ENCODE data around the gene STAG1.

Gene STAG1

DNA sequence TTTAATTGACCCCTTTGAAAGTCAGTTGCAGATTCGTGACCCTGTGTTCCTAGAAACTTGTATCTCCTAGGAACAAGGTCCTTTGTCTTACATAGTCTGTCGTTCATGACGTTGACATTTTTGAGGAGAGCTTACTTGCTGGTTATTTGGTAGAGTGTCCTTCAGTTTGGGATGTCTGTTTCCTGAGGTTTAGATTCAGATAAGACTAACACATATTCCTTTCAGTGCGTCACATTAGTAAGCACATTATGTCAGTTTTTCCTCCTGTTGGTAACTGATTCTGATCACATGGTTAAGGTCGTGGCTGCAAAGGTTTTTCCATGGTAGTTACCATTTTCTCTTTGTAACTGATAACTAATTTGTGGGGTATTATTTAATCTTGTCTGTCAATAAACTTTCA is 421.3 kb downstream of the STAG1 start:
- Histone ChIP-seq H3K9ac (ENCODE audit: low read depth, low read length) (no peak overlapping the region), H3K27me3 (ENCODE audit: insufficient read depth, low read length) (no peaks in the 10 kb centered on the region), H3K36me3 (ENCODE audit: insufficient read depth, low read length) (peaks cover 45% of the 10 kb centered on the region), H3K4me3 (ENCODE audit: low read length) (no peak overlapping the region), H3K9me3 (ENCODE audit: insufficient read depth, low read depth, low read length) (no peaks in the 10 kb centered on the region), H3K27ac (ENCODE audit: low read depth, low read length) (no peak overlapping the region), H3K4me1 (ENCODE audit: insufficient read depth, low read length) (no peaks in the 10 kb centered on the region)
- 93% methylated on average over 5 of the region's 5 CpGs for WGBS

DNA sequence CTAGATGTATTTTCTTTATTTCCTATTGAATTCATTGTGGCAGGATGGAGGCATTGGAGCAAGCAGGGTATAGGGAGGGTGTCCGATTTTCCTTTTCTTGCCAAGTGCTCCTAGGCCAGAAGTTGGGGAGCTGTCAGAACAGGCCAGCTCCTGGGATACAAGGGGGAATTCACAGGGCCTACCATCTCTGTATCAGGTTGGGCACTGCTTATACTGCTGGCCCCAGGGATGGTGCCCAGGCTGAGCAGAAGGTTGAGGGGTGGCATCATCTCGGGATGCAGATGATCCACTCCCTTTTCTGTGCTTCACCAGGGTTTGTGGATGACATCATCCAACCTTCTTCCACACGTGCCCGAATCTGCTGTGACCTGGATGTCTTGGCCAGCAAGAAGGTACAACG is 422.6 kb downstream of the STAG1 start:
- Histone ChIP-seq H3K9ac (ENCODE audit: low read depth, low read length) (no peak overlapping the region), H3K27me3 (ENCODE audit: insufficient read depth, low read length) (no peaks in the 10 kb centered on the region), H3K9me3 (ENCODE audit: insufficient read depth, low read depth, low read length) (no peaks in the 10 kb centered on the region), H3K36me3 (ENCODE audit: insufficient read depth, low read length) (peaks cover 38% of the 10 kb centered on the region), H3K4me1 (ENCODE audit: insufficient read depth, low read length) (no peaks in the 10 kb centered on the region), H3K27ac (ENCODE audit: low read depth, low read length) (no peak overlapping the region), H3K4me3 (ENCODE audit: low read length) (no peak overlapping the region)
- WGBS = 91% methylated on average over 5 of the region's 5 CpGs

DNA sequence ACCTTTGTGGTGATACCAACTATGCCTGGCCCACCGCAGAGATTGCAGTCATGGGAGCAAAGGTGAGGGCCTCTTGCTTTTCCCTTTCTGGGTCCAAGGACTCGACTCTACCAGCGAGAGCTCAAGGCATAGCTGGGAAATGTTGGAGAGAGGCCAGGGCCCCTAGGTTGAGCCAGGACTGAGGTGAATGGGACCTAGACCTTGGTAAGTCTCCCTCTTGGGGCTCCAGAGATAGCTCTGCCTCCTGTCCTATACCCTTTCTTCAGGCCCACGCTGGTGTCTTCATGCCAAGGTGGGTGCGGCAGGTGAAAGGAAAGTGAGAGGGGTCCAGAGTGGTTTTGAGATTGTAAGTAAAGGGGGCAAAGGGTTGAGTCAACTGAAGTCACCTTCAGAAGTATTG is 424.5 kb downstream of the STAG1 start:
- H3K27ac ChIP-seq (ENCODE audit: low read depth, low read length) = no peak overlapping the region
- H3K36me3 ChIP-seq (ENCODE audit: insufficient read depth, low read length) = peaks cover 26% of the 10 kb centered on the region
- WGBS = 98% methylated on average over 5 of the region's 5 CpGs

DNA sequence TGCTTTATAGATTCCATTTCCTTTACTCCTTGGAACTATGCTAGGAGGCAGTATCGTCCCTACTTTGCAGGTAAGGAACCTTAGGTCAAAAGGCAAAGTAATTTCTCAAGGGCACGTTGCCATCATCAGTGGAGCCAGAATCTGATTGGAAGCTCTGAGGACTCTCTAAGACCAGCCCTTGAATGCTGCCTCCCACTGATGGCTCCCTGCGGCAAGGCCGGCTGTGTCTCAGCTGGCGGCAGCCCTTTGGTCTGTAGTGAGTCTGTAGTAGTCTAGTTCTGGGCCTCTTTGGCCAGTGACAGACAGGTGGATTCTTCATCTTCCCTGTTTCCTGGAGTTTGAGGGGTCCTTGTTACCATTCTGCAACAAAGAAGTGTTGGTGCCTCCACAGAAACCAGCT is 425.9 kb downstream of the STAG1 start:
- Histone ChIP-seq H3K36me3 (ENCODE audit: insufficient read depth, low read length) (peaks cover 30% of the 10 kb centered on the region), H3K27me3 (ENCODE audit: insufficient read depth, low read length) (no peaks in the 10 kb centered on the region), H3K27ac (ENCODE audit: low read depth, low read length) (no peak overlapping the region), H3K9ac (ENCODE audit: low read depth, low read length) (no peak overlapping the region), H3K4me1 (ENCODE audit: insufficient read depth, low read length) (no peaks in the 10 kb centered on the region), H3K4me3 (ENCODE audit: low read length) (no peak overlapping the region), H3K9me3 (ENCODE audit: insufficient read depth, low read depth, low read length) (peaks cover 16% of the 10 kb centered on the region; the same call in 1 of the 2 replicates)
- WGBS = 95% methylated on average over 5 of the region's 5 CpGs

More for the DNA sequence above, 424.5 kb downstream of the STAG1 start:
- Histone ChIP-seq H3K4me3 (ENCODE audit: low read length) (no peak overlapping the region), H3K4me1 (ENCODE audit: insufficient read depth, low read length) (no peaks in the 10 kb centered on the region), H3K27me3 (ENCODE audit: insufficient read depth, low read length) (no peaks in the 10 kb centered on the region), H3K9ac (ENCODE audit: low read depth, low read length) (no peak overlapping the region), H3K9me3 (ENCODE audit: insufficient read depth, low read depth, low read length) (peaks cover 5% of the 10 kb centered on the region; the same call in 1 of the 2 replicates)

DNA sequence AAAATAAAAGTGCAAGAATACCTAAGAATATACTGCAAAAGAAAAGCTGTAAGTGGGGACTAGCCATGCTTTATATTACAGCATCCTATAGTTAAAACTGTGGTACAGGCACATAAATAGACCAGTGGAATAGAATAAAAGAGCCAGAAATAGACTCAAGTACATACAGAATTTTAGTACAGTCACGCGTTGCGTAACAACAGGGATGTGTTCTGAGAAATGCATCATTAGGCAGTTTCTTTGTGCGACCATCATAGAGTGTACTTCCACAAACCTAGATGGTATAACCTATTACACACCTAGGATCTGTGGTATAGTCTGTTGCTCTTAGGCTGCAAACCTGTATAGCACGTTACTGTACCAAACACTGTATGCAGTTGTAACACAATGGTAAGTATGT is 440.2 kb downstream of the STAG1 start:
- Histone ChIP-seq H3K4me3 (ENCODE audit: low read length) (no peak overlapping the region), H3K4me1 (ENCODE audit: insufficient read depth, low read length) (no peaks in the 10 kb centered on the region), H3K27me3 (ENCODE audit: insufficient read depth, low read length) (no peaks in the 10 kb centered on the region), H3K36me3 (ENCODE audit: insufficient read depth, low read length) (peaks cover 6% of the 10 kb centered on the region; the same call in 1 of the 2 replicates), H3K9me3 (ENCODE audit: insufficient read depth, low read depth, low read length) (no peaks in the 10 kb centered on the region), H3K27ac (ENCODE audit: low read depth, low read length) (no peak overlapping the region), H3K9ac (ENCODE audit: low read depth, low read length) (no peak overlapping the region)
- 100% methylated on average over 4 of the region's 5 CpGs for WGBS

DNA sequence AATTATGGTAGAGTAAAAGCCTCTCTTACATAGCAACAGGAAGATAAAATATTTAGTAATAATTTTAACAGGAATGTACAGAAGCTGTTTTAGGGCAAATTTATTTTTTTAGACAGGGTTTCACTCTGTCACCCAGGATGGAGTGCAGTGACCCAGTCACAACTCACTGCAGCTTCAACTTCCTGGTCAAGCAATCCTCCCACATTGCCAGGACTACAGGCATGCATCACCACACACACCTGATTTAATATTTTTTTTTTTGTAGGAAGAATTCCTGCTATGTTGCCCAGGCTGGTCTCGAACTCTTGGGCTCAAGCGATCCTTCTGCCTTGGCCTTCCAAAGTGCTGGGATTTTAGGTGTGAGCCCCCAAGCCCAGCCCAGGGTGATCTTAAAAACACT is 440.9 kb downstream of the STAG1 start:
- no peak overlapping the region for H3K9ac ChIP-seq (ENCODE audit: low read depth, low read length)
- no peak overlapping the region for H3K27ac ChIP-seq (ENCODE audit: low read depth, low read length)
- H3K36me3 ChIP-seq (ENCODE audit: insufficient read depth, low read length) = peaks cover 2% of the 10 kb centered on the region; the same call in 1 of the 2 replicates
- 100% methylated on average over 2 of the region's 2 CpGs for WGBS
- peaks cover 5% of the 10 kb centered on the region; the same call in 1 of the 2 replicates for H3K9me3 ChIP-seq (ENCODE audit: insufficient read depth, low read depth, low read length)
- H3K27me3 ChIP-seq (ENCODE audit: insufficient read depth, low read length) = no peaks in the 10 kb centered on the region
- H3K4me1 ChIP-seq (ENCODE audit: insufficient read depth, low read length) = no peaks in the 10 kb centered on the region
- H3K4me3 ChIP-seq (ENCODE audit: low read length) = no peak overlapping the region

DNA sequence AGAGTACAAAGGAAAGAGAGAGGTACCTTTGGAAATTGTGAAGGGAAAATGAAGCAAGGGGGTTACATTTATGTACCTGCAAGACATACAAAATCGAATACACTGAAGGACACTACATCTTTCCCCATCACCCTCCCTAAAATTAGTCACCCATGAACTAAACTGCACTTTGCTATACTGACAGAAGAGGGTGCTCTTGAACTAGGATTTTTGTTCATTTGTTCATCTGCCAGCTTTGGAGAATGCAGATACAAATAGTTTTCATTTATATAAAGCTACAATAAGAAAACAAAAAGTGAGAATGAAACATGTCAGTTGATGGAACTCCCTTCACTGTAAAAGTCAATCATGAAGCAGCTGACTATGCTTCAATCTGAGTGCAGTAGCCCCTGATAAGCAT is 446.3 kb downstream of the STAG1 start:
- Histone ChIP-seq H3K27ac (ENCODE audit: low read depth, low read length) (no peak overlapping the region), H3K36me3 (ENCODE audit: insufficient read depth, low read length) (peaks cover 10% of the 10 kb centered on the region), H3K9ac (ENCODE audit: low read depth, low read length) (no peak overlapping the region), H3K9me3 (ENCODE audit: insufficient read depth, low read depth, low read length) (peaks cover 5% of the 10 kb centered on the region; the same call in 1 of the 2 replicates), H3K4me1 (ENCODE audit: insufficient read depth, low read length) (no peaks in the 10 kb centered on the region), H3K4me3 (ENCODE audit: low read length) (no peak overlapping the region), H3K27me3 (ENCODE audit: insufficient read depth, low read length) (no peaks in the 10 kb centered on the region)
- WGBS = no CpG with 5 or more reads among the region's 1 CpG

DNA sequence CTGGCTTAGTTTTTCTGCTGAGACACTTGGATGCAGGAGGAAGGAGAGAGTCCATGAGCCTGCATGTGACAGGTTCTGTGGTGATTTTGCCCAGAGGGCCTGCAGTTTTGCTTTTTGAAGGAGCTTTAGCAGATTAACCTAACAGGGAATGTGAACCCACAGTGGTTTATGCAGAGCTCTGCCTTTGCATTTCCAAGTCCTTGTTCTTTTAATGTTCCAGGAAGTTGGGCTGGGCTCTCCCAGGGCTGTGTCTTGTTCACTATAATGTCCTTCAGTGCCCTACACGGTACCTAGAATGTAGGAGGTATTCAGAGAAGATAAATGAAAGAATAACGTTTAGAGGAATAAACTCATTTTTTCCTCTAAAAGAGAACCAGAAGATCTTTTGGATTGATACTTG is 451.7 kb downstream of the STAG1 start:
- H3K36me3 ChIP-seq (ENCODE audit: insufficient read depth, low read length) = peaks cover 50% of the 10 kb centered on the region
- H3K9me3 ChIP-seq (ENCODE audit: insufficient read depth, low read depth, low read length) = no peaks in the 10 kb centered on the region
- no peak overlapping the region for H3K4me3 ChIP-seq (ENCODE audit: low read length)
- no peak overlapping the region for H3K27ac ChIP-seq (ENCODE audit: low read depth, low read length)
- WGBS = 86% methylated on average over 1 of the region's 2 CpGs
- no peak overlapping the region for H3K9ac ChIP-seq (ENCODE audit: low read depth, low read length)
- peaks cover 10% of the 10 kb centered on the region for H3K4me1 ChIP-seq (ENCODE audit: insufficient read depth, low read length)
- no peaks in the 10 kb centered on the region for H3K27me3 ChIP-seq (ENCODE audit: insufficient read depth, low read length)

DNA sequence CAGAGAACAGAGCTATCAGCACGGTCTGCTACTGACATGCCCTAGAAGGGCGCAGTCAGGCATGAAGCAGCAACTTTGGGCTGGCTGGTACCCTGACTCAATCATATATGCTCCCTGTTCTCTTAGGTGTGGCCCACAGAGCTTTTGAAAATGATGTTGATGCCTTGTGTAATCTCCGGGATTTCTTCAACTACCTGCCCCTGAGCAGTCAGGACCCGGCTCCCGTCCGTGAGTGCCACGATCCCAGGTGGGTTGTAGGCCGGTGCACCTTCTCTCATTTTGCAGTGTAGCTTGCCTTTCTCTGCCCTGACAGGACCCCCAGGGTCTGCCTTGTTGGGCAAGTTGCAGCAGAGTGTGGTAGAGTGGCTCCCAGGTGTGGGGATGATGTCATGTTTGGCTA is 454.4 kb downstream of the STAG1 start:
- Histone ChIP-seq H3K27ac (ENCODE audit: low read depth, low read length) (no peak overlapping the region), H3K36me3 (ENCODE audit: insufficient read depth, low read length) (peaks cover 67% of the 10 kb centered on the region), H3K4me3 (ENCODE audit: low read length) (no peak overlapping the region), H3K4me1 (ENCODE audit: insufficient read depth, low read length) (peaks cover 10% of the 10 kb centered on the region), H3K27me3 (ENCODE audit: insufficient read depth, low read length) (no peaks in the 10 kb centered on the region), H3K9ac (ENCODE audit: low read depth, low read length) (no peak overlapping the region), H3K9me3 (ENCODE audit: insufficient read depth, low read depth, low read length) (no peaks in the 10 kb centered on the region)
- 89% methylated on average over 8 of the region's 8 CpGs for WGBS

DNA sequence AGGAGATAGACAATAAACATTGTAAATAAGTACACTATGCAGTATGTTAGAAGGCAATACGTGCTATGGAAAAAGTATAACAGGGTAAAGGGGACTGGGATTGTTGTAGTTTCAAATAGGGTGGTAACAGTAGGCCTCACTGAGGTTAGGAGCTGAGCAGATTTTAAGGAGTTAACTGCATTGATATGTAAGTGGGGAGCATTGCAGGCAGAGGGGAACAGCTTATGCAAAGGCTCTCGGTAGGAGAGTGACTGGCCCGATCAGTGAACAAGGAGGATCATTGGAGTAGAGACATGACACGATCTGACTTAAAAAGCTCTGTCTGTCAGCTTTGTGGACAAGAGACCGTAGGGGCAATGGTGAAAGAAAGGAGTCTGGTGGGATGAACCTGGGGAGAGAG is 455.2 kb downstream of the STAG1 start:
- Histone ChIP-seq H3K4me3 (ENCODE audit: low read length) (no peak overlapping the region), H3K27ac (ENCODE audit: low read depth, low read length) (peak overlapping the region; percentile 16; the same call in 1 of the 2 replicates), H3K36me3 (ENCODE audit: insufficient read depth, low read length) (peaks cover 67% of the 10 kb centered on the region), H3K27me3 (ENCODE audit: insufficient read depth, low read length) (no peaks in the 10 kb centered on the region), H3K9me3 (ENCODE audit: insufficient read depth, low read depth, low read length) (no peaks in the 10 kb centered on the region), H3K4me1 (ENCODE audit: insufficient read depth, low read length) (peaks cover 10% of the 10 kb centered on the region), H3K9ac (ENCODE audit: low read depth, low read length) (no peak overlapping the region)
- 18% methylated on average over 5 of the region's 5 CpGs for WGBS

DNA sequence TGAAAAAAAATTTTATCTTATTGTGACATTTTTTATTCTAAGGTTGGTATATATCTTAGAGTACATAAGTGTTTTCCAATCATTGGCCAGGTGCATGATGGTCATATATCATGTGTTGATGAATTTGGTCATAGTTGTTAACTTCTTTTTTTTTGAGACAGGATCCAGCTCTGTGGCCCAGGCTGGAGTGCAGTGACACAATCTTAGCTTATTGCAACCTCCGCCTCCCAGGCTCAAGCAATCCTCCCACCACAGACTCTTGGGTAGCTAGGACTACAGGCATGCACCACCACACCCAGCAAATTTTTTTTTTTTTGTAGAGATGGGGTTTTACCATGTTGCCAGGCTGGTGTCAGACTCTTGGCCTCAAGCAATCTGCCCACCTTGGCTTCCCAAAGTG is 458.0 kb downstream of the STAG1 start:
- peaks cover 10% of the 10 kb centered on the region for H3K4me1 ChIP-seq (ENCODE audit: insufficient read depth, low read length)
- 100% methylated on average over 1 of the region's 1 CpG for WGBS
- no peaks in the 10 kb centered on the region for H3K27me3 ChIP-seq (ENCODE audit: insufficient read depth, low read length)
- H3K9me3 ChIP-seq (ENCODE audit: insufficient read depth, low read depth, low read length) = no peaks in the 10 kb centered on the region
- H3K9ac ChIP-seq (ENCODE audit: low read depth, low read length) = no peak overlapping the region
- no peak overlapping the region for H3K27ac ChIP-seq (ENCODE audit: low read depth, low read length)
- H3K36me3 ChIP-seq (ENCODE audit: insufficient read depth, low read length) = peaks cover 41% of the 10 kb centered on the region
- no peak overlapping the region for H3K4me3 ChIP-seq (ENCODE audit: low read length)

DNA sequence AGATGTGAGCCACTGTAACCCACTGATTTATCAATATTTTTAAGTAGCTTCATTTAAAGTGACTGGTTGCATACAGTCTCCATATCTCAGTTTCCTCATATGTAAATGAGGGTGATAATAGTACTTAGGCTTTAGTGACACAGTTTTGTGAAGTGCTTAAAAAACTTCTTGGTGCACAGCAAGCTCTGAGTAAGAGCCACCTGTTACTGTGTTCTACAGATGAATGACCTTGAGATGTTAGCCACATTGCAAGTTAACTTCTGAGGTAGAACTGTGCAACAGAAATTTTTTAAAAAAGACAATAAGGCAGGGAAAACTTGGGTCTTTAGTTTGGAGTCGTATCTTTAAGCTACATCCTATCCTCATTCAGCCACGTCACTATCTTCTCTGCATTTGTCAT is 458.9 kb downstream of the STAG1 start:
- Histone ChIP-seq H3K9me3 (ENCODE audit: insufficient read depth, low read depth, low read length) (no peaks in the 10 kb centered on the region), H3K27ac (ENCODE audit: low read depth, low read length) (no peak overlapping the region), H3K4me3 (ENCODE audit: low read length) (no peak overlapping the region), H3K36me3 (ENCODE audit: insufficient read depth, low read length) (peaks cover 32% of the 10 kb centered on the region), H3K4me1 (ENCODE audit: insufficient read depth, low read length) (peaks cover 10% of the 10 kb centered on the region), H3K9ac (ENCODE audit: low read depth, low read length) (no peak overlapping the region), H3K27me3 (ENCODE audit: insufficient read depth, low read length) (no peaks in the 10 kb centered on the region)
- 86% methylated on average over 2 of the region's 2 CpGs for WGBS

Measured in HUES64 (cell line).